Naive thymus-derived CD4-positive, alpha-beta T cell (primary cell): Measurements from ENCODE around the gene NANP. TPM values are rescaled to one million over a fixed set of nuclear protein-coding genes. Genes with fewer than 3 reads are reported as not detected.
"Not testable (repeated sequence)": the region's sequence is repeated elsewhere in the genome, so short reads cannot be mapped to it uniquely, and the experiment has no call there.

ENCODE experiments used
- ATAC-seq: fragments of 150-1000 bp; cut with Tn5 transposase; 2 replicates; pipeline ENCODE4 v1.10.0; 2021; ENCODE audit warnings: mild to moderate bottlenecking, moderate library complexity
- CTCF ChIA-PET: fragments of 350-600 bp; sonication (Branson Sonifier 250); formaldehyde crosslinking; loops from one replicate; lab custom pipeline; 2021; ENCODE audit warnings: antibody characterized with exemption; lab: Charles Lee
- POLR2A ChIA-PET: fragments of 350-600 bp; sonication (Branson Sonifier 250); formaldehyde crosslinking; loops from one replicate; lab custom pipeline; 2021; ENCODE audit warnings: antibody characterized with exemption, inconsistent platforms; lab: Charles Lee
- DNase-seq, 9 donors: peaks; one replicate each; pipeline versions ENCODE4 v3.0.0 to v3.0.0-alpha.2; 2020 to 2022; ENCODE audit warnings: mixed read lengths in 1 of 9
- H3K27ac ChIP-seq: one replicate; pipeline ENCODE4 v1.7.0; 2013; ENCODE audit warnings: mild to moderate bottlenecking, low read depth, low read length, moderate library complexity
- H3K27me3 ChIP-seq, 2 donors: one replicate each; pipeline ENCODE4 v1.7.0; 2013; ENCODE audit warnings: low read length in 2 of 2, mild to moderate bottlenecking in 2 of 2, moderate library complexity in 2 of 2; ENCODE audit not compliant: control insufficient read depth in 2 of 2, insufficient read depth in 2 of 2
- H3K36me3 ChIP-seq, 3 experiments: 1 replicate in 2 of 3; 2 replicates in 1 of 3; pipeline ENCODE4 v1.7.0; 2013; ENCODE audit warnings: low read length in 3 of 3, mild to moderate bottlenecking in 3 of 3, moderate library complexity in 1 of 3; ENCODE audit not compliant: insufficient read depth in 3 of 3, control insufficient read depth in 2 of 3
- H3K4me1 ChIP-seq, 2 donors: one replicate each; pipeline ENCODE4 v1.7.0; 2013; ENCODE audit warnings: low read length in 2 of 2, mild to moderate bottlenecking in 2 of 2, moderate library complexity in 1 of 2; ENCODE audit not compliant: control insufficient read depth in 2 of 2, insufficient read depth in 2 of 2
- H3K4me3 ChIP-seq: 2 replicates; pipeline ENCODE4 v1.7.0; 2013; ENCODE audit warnings: mild to moderate bottlenecking, low read length
- H3K9me3 ChIP-seq, 3 experiments: 1 replicate in 2 of 3; 2 replicates in 1 of 3; pipeline ENCODE4 v1.7.0; 2013; ENCODE audit warnings: low read length in 3 of 3; ENCODE audit not compliant: control insufficient read depth in 2 of 3
- H3K27ac Mint-ChIP-seq, 9 donors: one replicate each; pipeline ENCODE4 v1.8.0; 2020 to 2022; ENCODE audit warnings: mixed read lengths in 9 of 9, mild to moderate bottlenecking in 8 of 9, moderate library complexity in 5 of 9, inconsistent platforms in 2 of 9
- H3K27me3 Mint-ChIP-seq, 5 donors: one replicate each; pipeline ENCODE4 v1.8.0; 2021 to 2022; ENCODE audit warnings: mixed read lengths in 5 of 5, mild to moderate bottlenecking in 1 of 5
- H3K36me3 Mint-ChIP-seq, 5 donors: one replicate each; pipeline ENCODE4 v1.8.0; 2020 to 2022; ENCODE audit warnings: mixed read lengths in 5 of 5, mild to moderate bottlenecking in 3 of 5, inconsistent platforms in 1 of 5
- H3K4me1 Mint-ChIP-seq, 7 donors: one replicate each; pipeline ENCODE4 v1.8.0; 2020 to 2022; ENCODE audit warnings: mixed read lengths in 7 of 7, mild to moderate bottlenecking in 3 of 7, inconsistent platforms in 1 of 7
- H3K4me3 Mint-ChIP-seq, 10 donors: one replicate each; pipeline ENCODE4 v1.8.0; 2020 to 2022; ENCODE audit warnings: mild to moderate bottlenecking in 10 of 10, mixed read lengths in 10 of 10, moderate library complexity in 6 of 10, inconsistent platforms in 2 of 10
- H3K9me3 Mint-ChIP-seq, 11 donors: one replicate each; pipeline ENCODE4 v1.8.0; 2020 to 2022; ENCODE audit warnings: mixed read lengths in 11 of 11, mild to moderate bottlenecking in 4 of 11, inconsistent platforms in 1 of 11, moderate library complexity in 1 of 11
- intact Hi-C, 2 donors: fragments of 100-400 bp; cut with micrococcal nuclease; formaldehyde crosslinking; loops; one replicate each; pipeline ENCODE4 v1.15.1; 2023
- polyA plus RNA-seq, 2 donors: library from polyadenylated mRNA; unstranded; fragments of 300-500 nt; fragmentation: Illumina TruSeq; gene quantifications; one replicate each; pipeline ENCODE4 v1.2.3, GENCODE V29; 2021
- total RNA-seq, 6 experiments: library from RNA in 5 of 6; stranded (reverse) in 5 of 6; gene quantifications; 1 replicate in 5 of 6; 2 replicates in 1 of 6; pipeline ENCODE4 v1.2.3 and lab custom pipeline; 2021 to 2026

Gene NANP
- total and polyA plus RNA-seq, 7 experiments from 2014 or later, result 0.75 to 7.0 (median 1.6) TPM

GRCh38 chr20:25652866-25653265 is 29.1 kb upstream of the NANP start:
- DNase-seq, H3K9me3 Mint-ChIP-seq, H3K4me1 Mint-ChIP-seq, H3K27ac ChIP-seq, H3K27me3 ChIP-seq, H3K36me3 ChIP-seq, POLR2A ChIA-PET, H3K4me1 ChIP-seq, H3K4me3 Mint-ChIP-seq, H3K27ac Mint-ChIP-seq, H3K4me3 ChIP-seq, intact Hi-C loops, H3K27me3 Mint-ChIP-seq, H3K9me3 ChIP-seq, ATAC-seq: not testable (repeated sequence)
- CTCF ChIA-PET, result interaction anchor here (0.6 kb wide), 1 partner anchor 209 kb away, joined by 3 read pairs; no protein-coding TSS in a partner anchor
- peaks cover 0 to 32% (median 22%) of the 10 kb centered on the region in 5 donors for H3K36me3 Mint-ChIP-seq

- ChIA-PET CTCF (no interaction called here), POLR2A (interaction anchor here (0.7 kb wide), 1 partner anchor 10 kb away, joined by 3 read pairs; no protein-coding TSS in a partner anchor)
- no peaks in the 10 kb centered on the region for H3K36me3 ChIP-seq
- H3K27ac Mint-ChIP-seq, result no peak overlapping the region
- no peak for ATAC-seq
- peaks cover 0 to 5% of the 10 kb centered on the region in 2 donors for H3K4me1 ChIP-seq
- H3K4me1 Mint-ChIP-seq, result peaks cover 0 to 10% (median 5%) of the 10 kb centered on the region in 7 donors
- no peaks in the 10 kb centered on the region for H3K27me3 ChIP-seq
- H3K9me3 ChIP-seq, result no peaks in the 10 kb centered on the region
- H3K4me3 ChIP-seq, result no peak overlapping the region
- H3K27ac ChIP-seq, result no peak overlapping the region
- no peaks in the 10 kb centered on the region for H3K27me3 Mint-ChIP-seq
- intact Hi-C loops, result no loop called here
- H3K4me3 Mint-ChIP-seq, result no peak overlapping the region
- peaks cover 0 to 35% (median 22%) of the 10 kb centered on the region in 5 donors for H3K36me3 Mint-ChIP-seq
- no peak for DNase-seq
- H3K9me3 Mint-ChIP-seq, result peaks cover 0 to 9% (median 2%) of the 10 kb centered on the region in 11 donors
Measured at GRCh38 chr20:25644814-25645213, 21.0 kb upstream of the NANP start.

GRCh38 chr20:25643716-25644115 is 19.9 kb upstream of the NANP start:
- H3K4me3 ChIP-seq, result no peak overlapping the region
- no peak overlapping the region for H3K27ac ChIP-seq
- Mint-ChIP-seq H3K9me3 (peaks cover 0 to 9% (median 2%) of the 10 kb centered on the region in 11 donors), H3K27ac (peak overlapping the region in 1 of 9 donors; percentile 8), H3K4me1 (peaks cover 0 to 10% (median 5%) of the 10 kb centered on the region in 7 donors), H3K27me3 (no peaks in the 10 kb centered on the region), H3K36me3 (peaks cover 0 to 33% (median 23%) of the 10 kb centered on the region in 5 donors), H3K4me3 (no peak overlapping the region)
- H3K36me3 ChIP-seq, result no peaks in the 10 kb centered on the region
- ATAC-seq (no peak), DNase-seq (no peak)
- POLR2A ChIA-PET, result no interaction called here
- intact Hi-C loops, result no loop called here
- no peaks in the 10 kb centered on the region for H3K27me3 ChIP-seq
- peaks cover 0 to 5% of the 10 kb centered on the region in 2 donors for H3K4me1 ChIP-seq
- no peaks in the 10 kb centered on the region for H3K9me3 ChIP-seq
- CTCF ChIA-PET, result no interaction called here

- H3K4me3 ChIP-seq, result no peak overlapping the region
- Mint-ChIP-seq H3K4me1 (peaks cover 0 to 7% (median 2%) of the 10 kb centered on the region in 7 donors), H3K4me3 (no peak overlapping the region), H3K36me3 (peaks cover 11 to 42% (median 34%) of the 10 kb centered on the region in 5 donors), H3K9me3 (peaks cover 0 to 20% (median 7%) of the 10 kb centered on the region in 11 donors), H3K27ac (no peak overlapping the region), H3K27me3 (no peaks in the 10 kb centered on the region)
- no peak overlapping the region for H3K27ac ChIP-seq
- no peaks in the 10 kb centered on the region for H3K4me1 ChIP-seq
- no peaks in the 10 kb centered on the region for H3K9me3 ChIP-seq
- no peaks in the 10 kb centered on the region for H3K27me3 ChIP-seq
- peaks cover 0 to 4% (median 0%) of the 10 kb centered on the region in 3 experiments for H3K36me3 ChIP-seq
- intact Hi-C loops, result no loop called here
- ChIA-PET CTCF (no interaction called here), POLR2A (no interaction called here)
- ATAC-seq (no peak), DNase-seq (no peak)
Measured at GRCh38 chr20:25637247-25637646, 13.4 kb upstream of the NANP start.

- Mint-ChIP-seq H3K4me1 (peaks cover 0 to 7% (median 2%) of the 10 kb centered on the region in 7 donors), H3K27me3 (no peaks in the 10 kb centered on the region), H3K4me3 (no peak overlapping the region), H3K27ac (no peak overlapping the region), H3K9me3 (peaks cover 0 to 20% (median 8%) of the 10 kb centered on the region in 11 donors), H3K36me3 (peaks cover 11 to 51% (median 30%) of the 10 kb centered on the region in 5 donors)
- H3K27ac ChIP-seq, result no peak overlapping the region
- DNase-seq, result no peak
- H3K36me3 ChIP-seq, result peaks cover 0 to 4% (median 0%) of the 10 kb centered on the region in 3 experiments
- no peak for ATAC-seq
- H3K27me3 ChIP-seq, result no peaks in the 10 kb centered on the region
- intact Hi-C loops, result no loop called here
- H3K4me3 ChIP-seq, result no peak overlapping the region
- CTCF ChIA-PET, result interaction anchor here (0.6 kb wide), 1 partner anchor 18 kb away, joined by 3 read pairs; no protein-coding TSS in a partner anchor
- H3K9me3 ChIP-seq, result no peaks in the 10 kb centered on the region
- POLR2A ChIA-PET, result no interaction called here
- H3K4me1 ChIP-seq, result no peaks in the 10 kb centered on the region
Measured at GRCh38 chr20:25632940-25633790, 9.4 kb upstream of the NANP start.

- POLR2A ChIA-PET, DNase-seq, CTCF ChIA-PET, H3K9me3 ChIP-seq, H3K4me3 ChIP-seq, H3K4me1 Mint-ChIP-seq, intact Hi-C loops, ATAC-seq, H3K27ac Mint-ChIP-seq, H3K4me1 ChIP-seq, H3K36me3 ChIP-seq, H3K27ac ChIP-seq, H3K27me3 ChIP-seq, H3K27me3 Mint-ChIP-seq, H3K4me3 Mint-ChIP-seq: not testable (repeated sequence)
- Mint-ChIP-seq H3K9me3 (peaks cover 0 to 21% (median 3%) of the 10 kb centered on the region in 11 donors), H3K36me3 (peaks cover 8 to 48% (median 19%) of the 10 kb centered on the region in 5 donors)
Measured at GRCh38 chr20:25630615-25631014, 6.8 kb upstream of the NANP start.
